ENCODE results near the gene MPPED2.

Gene MPPED2

GRCh38 chr11:30586251-30587144 is at the start of gene MPPED2:
Gene MPPED2, minus strand, starts transcription at chr11:30586353. Its CDS starts 5,980 bp downstream, at chr11:30580373.
- peak; percentile 10 for TF ChIP-seq CTCF (IDR thresholded peaks at IDR 0.05; ENCODE audit: low read depth, low read length)
- in situ Hi-C loops (cut with HindIII; ENCODE audit: low sequenced_read_pairs), result no loop called here
- DNase-seq (ENCODE audit: low read depth, low spot score), result no peak
- H3K4me3 ChIP-seq (ENCODE audit: low read depth, low read length), result peak within 1 kb of the TSS; percentile 37

- DNase-seq (ENCODE audit: low read depth, low spot score), result peak; percentile 12
- in situ Hi-C loops (cut with HindIII; ENCODE audit: low sequenced_read_pairs), result no loop called here
- no peak for TF ChIP-seq CTCF (IDR thresholded peaks at IDR 0.05; ENCODE audit: low read depth, low read length)
- peak overlapping the region; percentile 10 for H3K4me3 ChIP-seq (ENCODE audit: low read depth, low read length)
Observed at GRCh38 chr11:30635401-30635989, 49.3 kb upstream of the MPPED2 start.

GRCh38 chr11:30631148-30631547 is 45.0 kb upstream of the MPPED2 start:
- H3K4me3 ChIP-seq (ENCODE audit: low read depth, low read length), result no peak overlapping the region
- no peak for TF ChIP-seq CTCF (IDR thresholded peaks at IDR 0.05; ENCODE audit: low read depth, low read length)
- no peak for DNase-seq (ENCODE audit: low read depth, low spot score)
- in situ Hi-C loops (cut with HindIII; ENCODE audit: low sequenced_read_pairs), result no loop called here

DNA sequence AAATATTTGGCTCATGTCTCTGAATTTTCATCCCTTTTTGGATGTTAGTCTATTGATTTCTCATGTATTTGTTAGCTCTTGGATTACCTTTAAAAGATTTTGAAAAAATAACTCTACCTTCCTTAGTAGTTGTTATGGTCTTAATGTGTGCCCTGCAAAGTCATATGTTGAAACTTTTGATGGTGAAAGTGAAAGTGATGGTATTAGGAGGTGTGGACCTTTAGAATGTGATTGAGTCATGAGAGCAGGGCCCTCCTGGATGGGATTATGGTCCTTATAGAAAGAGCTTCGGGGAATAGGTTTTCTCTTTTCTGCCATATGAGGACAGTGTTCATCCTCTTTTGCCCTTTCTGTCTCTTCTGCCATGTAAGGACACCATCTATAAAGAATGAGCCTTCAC is 33.6 kb upstream of the MPPED2 start:
- no peak overlapping the region for H3K4me3 ChIP-seq (ENCODE audit: low read depth, low read length)
- TF ChIP-seq CTCF (IDR thresholded peaks at IDR 0.05; ENCODE audit: low read depth, low read length), result no peak
- DNase-seq (ENCODE audit: low read depth, low spot score), result no peak
- in situ Hi-C loops (cut with HindIII; ENCODE audit: low sequenced_read_pairs), result no loop called here

DNA sequence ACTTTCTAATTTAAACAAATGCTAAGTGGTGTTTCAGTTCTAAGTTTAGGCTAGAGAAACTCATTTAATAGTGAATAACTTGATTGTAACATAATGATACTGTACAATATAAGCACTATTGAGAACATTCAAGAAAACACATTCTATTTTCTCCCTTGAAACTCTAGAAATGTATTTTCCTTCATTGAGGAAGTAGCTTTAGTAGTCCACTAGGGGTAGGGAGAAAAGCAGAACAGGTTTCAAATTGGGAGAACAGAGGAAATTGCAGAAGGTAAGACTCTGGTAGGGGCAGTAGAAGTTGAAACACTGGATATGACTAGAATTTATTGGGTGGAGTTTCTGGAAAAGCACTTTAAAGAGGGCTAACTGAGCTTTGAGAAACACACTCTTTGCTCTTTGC is 31.6 kb upstream of the MPPED2 start:
- in situ Hi-C loops (cut with HindIII; ENCODE audit: low sequenced_read_pairs), result no loop called here

GRCh38 chr11:30610628-30611027 is 24.5 kb upstream of the MPPED2 start:
- no peak for TF ChIP-seq CTCF (IDR thresholded peaks at IDR 0.05; ENCODE audit: low read depth, low read length)
- in situ Hi-C loops (cut with HindIII; ENCODE audit: low sequenced_read_pairs), result no loop called here
- no peak for DNase-seq (ENCODE audit: low read depth, low spot score)
- no peak overlapping the region for H3K4me3 ChIP-seq (ENCODE audit: low read depth, low read length)

More for the DNA sequence above, 31.6 kb upstream of the MPPED2 start:
- H3K4me3 ChIP-seq (ENCODE audit: low read depth, low read length), result no peak overlapping the region
- DNase-seq (ENCODE audit: low read depth, low spot score), result no peak
- no peak for TF ChIP-seq CTCF (IDR thresholded peaks at IDR 0.05; ENCODE audit: low read depth, low read length)
